SK-N-MC (cell line): ENCODE measurements around the gene MCC.

Experiments used
- EZH2 ChIP-seq: fragments of 200-600 bp; sonication (generic); IDR thresholded peaks from one replicate; pipeline ENCODE4 v1.6.1; 2017; ENCODE audit warnings: antibody characterized with exemption
- POLR2AphosphoS5 ChIP-seq: IDR thresholded peaks from 2 replicates; pipeline ENCODE4 v1.6.1; 2012; ENCODE audit warnings: mild to moderate bottlenecking, low read depth, low read length, borderline replicate concordance

DNA sequence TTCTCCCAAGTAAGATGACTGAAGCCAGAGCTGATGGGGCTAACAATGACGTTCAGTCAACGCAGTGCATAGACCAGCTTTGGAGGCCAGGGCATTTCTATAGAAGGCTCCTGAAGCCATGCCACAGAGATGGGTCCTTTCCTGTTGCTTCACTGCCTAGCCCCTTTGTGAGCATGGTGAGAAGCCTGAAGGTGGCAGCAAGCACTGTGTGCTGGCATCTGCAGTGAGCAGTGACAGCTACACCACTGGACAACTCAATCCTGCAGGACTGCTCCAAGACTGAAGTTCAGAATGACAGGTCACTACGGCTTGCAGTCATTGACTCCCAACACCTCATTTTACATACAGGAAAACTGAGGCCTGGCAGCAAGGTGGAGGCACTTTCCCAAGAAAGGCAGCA, 282.4 kb downstream of the MCC start:
- no peak for TF ChIP-seq POLR2AphosphoS5
- TF ChIP-seq EZH2: no peak
